ENCODE data around the gene FRS2.

The FRS2 gene

GRCh38 chr12:69464428-69464827 is 5.8 kb upstream of the FRS2 start:
- no peak for DNase-seq (ENCODE audit: low read depth in 3 of 3)

GRCh38 chr12:69466867-69467266 is 3.3 kb upstream of the FRS2 start:
- no peak for DNase-seq (ENCODE audit: low read depth in 3 of 3)

- no peak for DNase-seq (ENCODE audit: low read depth in 3 of 3)
Observed at GRCh38 chr12:69467366-69467765, 2.8 kb upstream of the FRS2 start.

DNA sequence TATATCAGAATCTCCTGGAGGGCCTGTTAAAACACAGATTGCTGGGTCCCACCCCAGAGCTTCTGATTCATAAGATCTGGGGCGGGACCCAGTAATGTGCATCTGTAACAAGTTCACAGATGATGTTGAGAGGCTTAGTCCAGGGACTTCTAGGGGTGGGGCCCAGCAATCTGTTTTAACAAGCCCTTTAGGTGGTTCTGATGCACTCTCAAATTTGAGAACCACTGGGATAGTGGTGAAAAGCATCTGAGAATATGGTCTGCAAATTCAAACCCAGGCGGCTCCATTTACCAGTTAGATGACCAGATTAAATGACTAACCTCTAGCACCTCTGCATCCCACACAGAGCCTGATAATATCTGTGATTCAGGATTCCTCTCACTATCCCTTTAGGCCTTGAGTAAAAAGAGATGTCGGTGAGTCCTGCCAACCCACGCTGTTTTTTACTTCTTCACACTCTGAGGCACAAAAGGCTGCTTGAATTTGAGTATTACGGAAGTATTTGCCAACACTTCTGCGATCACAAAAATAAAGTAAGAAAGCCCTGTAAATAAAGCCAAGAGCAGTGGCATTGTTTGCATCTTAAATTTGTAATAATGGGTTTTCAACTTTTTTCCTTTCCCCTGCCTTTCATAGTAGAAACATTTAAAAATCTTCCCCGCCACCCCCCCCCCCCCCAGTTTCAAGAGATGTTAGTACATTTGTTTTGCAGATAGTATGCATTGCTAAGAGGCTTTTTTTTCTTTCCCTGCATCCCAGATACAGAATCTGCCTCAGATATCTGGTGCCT is 1.8 kb upstream of the FRS2 start:
- no peak for DNase-seq (ENCODE audit: low read depth in 3 of 3)

GRCh38 chr12:69469854-69470188 is 367 bp upstream of the FRS2 start:
- DNase-seq (ENCODE audit: low read depth in 3 of 3): no peak

DNA sequence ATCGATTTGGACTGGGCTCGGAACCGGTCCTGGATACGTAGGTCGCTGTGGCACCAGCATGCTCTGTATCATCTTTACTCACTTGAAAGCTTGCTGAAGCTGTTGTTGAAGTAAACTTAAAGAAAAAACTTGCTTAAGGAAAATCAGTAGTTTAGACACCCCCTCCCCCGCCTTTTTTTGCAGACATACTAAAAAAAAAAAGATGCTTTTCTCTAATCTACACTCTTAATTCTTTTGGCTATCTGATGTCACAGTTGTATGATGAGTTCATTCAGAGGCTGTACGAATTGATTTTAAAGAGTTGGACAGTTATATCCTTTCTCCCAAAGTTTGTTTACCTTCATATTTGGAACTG is 865 bp downstream of the FRS2 start:
- DNase-seq (ENCODE audit: low read depth in 3 of 3): no peak

- DNase-seq (ENCODE audit: low read depth in 3 of 3): no peak
Observed at GRCh38 chr12:69471667-69472385, 1.6 kb downstream of the FRS2 start.

GRCh38 chr12:69473262-69473661 is 3.1 kb downstream of the FRS2 start:
- DNase-seq (ENCODE audit: low read depth in 3 of 3): no peak

DNA sequence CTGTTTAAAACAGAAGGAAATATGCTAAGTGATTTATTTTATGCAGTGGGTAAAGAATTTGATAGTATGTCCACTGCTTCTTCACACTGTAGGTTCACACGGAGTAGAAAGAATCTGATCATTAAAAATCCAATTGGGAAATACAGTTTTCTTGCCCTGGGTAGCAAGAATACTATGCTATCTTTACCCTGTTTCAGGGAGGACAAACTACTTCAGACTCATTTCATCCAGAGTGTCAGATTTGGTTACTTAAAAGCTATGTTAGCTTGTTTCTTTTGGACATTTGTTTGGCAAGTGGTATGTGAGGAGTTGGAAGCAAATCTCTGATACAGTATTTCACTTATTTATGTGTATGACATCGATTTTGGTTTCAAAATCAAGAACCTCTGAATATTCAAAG is 4.3 kb downstream of the FRS2 start:
- DNase-seq (ENCODE audit: low read depth in 3 of 3): no peak

DNA sequence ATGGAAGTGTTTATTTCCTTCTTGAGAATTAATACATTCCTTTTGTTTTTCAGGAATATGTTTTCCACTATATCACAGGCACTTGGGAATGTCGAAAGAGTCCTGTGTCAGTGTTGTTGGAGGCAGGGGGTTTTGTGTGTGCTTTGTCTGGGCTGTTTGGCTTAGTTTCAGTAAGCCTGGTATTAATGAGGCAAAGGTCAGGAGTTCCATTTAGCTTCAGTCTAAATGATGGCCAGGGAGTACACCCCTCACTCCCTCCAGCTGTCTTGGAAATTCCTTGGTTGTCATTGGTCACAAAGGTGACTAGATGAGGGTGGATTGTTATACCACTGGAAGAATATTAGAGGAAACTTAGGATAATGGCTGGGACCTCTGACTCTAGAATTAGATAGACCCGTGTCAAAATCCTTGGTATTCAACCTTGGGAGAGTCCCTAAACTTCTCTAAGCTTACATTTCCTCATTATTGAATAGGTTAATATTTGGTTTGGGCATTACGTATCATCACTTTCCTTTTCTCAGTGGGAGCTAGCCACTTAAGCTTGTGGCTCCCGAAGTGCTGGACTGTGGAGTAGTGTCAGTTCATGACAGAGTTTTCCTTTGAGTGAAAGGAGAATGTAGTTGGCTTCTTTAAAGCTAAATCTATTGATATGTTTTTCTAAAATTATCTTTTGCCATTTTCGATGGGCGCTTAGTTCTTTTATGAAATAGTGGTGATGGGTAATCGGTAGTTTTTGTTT is 5.2 kb downstream of the FRS2 start:
- no peak for DNase-seq (ENCODE audit: low read depth in 3 of 3)

GRCh38 chr12:69476276-69477017 is 6.3 kb downstream of the FRS2 start:
- no peak for DNase-seq (ENCODE audit: low read depth in 3 of 3)

- no peak for DNase-seq (ENCODE audit: low read depth in 3 of 3)
Observed at GRCh38 chr12:69479675-69480074, 9.5 kb downstream of the FRS2 start.

DNA sequence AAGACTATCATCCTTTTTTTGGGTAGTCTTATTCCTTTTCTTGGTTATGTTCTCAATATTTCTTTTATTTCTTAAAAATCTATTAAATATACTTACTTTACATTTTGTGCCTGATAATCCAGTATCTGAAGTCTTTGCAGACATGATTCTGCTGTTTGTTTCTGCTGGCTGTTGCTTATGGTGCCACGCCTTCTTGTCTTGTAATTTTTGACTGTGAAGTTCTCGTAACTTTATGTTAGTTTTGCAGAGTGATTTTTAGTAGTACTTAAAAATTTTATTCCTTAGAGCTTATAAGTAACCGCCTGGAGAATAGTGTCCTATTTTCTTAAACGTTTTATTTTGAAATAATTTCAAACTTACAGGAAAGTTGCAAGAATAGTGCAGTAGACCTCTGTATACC is 10.5 kb downstream of the FRS2 start:
- no peak for DNase-seq (ENCODE audit: low read depth in 3 of 3)

DNA sequence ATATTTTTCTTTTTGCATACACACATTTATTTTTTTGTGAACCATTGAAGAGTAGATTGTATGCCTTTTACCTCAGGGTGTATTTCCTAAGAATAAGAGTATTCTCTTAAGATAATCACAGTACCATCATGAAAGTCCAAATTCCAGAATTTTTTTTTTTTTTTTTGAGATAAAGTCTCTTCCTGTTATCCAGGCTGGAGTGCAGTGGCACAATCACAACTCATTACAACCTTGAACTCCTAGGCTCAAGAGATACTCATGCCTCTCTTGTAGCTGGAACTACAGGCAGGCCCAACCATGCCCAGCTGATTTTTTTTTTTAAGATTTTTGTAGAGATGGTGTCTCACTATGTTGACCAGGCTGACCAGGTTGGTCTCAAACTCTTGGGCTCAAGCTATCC is 10.9 kb downstream of the FRS2 start:
- no peak for DNase-seq (ENCODE audit: low read depth in 3 of 3)

GRCh38 chr12:69483700-69484099 is 13.5 kb downstream of the FRS2 start:
- no peak for DNase-seq (ENCODE audit: low read depth in 3 of 3)

GRCh38 chr12:69484428-69484827 is 14.2 kb downstream of the FRS2 start:
- DNase-seq (ENCODE audit: low read depth in 3 of 3): no peak

- DNase-seq (ENCODE audit: low read depth in 3 of 3): no peak
Observed at GRCh38 chr12:69490920-69491643, 20.9 kb downstream of the FRS2 start.

- no peak for DNase-seq (ENCODE audit: low read depth in 3 of 3)
Observed at GRCh38 chr12:69492739-69493138, 22.6 kb downstream of the FRS2 start.

DNA sequence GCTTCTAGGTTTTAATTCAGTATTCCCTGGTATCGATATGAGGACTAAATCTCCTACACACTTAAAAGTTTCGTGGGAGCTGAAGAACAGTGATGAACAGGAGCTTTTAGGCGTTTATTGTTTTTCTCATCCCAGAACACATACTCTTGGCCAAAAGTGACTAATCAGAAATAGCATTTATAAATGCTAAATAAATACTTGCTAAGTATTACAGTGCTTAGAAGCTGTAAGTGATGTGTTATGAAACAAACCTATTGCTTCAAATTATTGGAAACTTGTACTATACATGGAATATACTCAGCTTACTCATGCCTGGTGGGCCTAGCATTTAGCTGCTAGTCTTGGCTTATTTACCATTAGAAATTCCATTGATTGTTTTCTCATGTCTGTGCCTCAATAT is 24.9 kb downstream of the FRS2 start:
- no peak for DNase-seq (ENCODE audit: low read depth in 3 of 3)

GRCh38 chr12:69497308-69498026 is 27.3 kb downstream of the FRS2 start:
- no peak for DNase-seq (ENCODE audit: low read depth in 3 of 3)

DNA sequence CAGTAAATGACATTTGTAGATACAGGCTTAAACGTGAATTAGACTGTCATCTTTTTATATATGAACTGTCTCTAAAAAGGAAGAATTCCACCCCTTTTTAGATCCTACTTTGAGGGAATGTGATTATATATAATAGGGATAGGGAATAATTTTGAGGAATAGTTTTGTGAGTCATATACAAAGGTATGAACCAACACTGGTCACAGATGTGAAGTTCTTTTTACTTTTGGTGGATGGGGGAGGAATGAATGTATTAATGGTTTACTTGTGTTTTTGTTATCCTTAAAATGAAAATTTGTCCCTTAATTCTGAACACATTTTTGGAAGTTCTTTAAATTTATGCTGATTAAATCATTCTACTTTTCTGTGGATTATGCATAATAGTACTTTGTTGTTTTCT is 30.4 kb downstream of the FRS2 start:
- no peak for DNase-seq (ENCODE audit: low read depth in 3 of 3)
